DMS 273 (cell line): ENCODE measurements around the gene IGSF3.

Source experiments
- DNase-seq: peaks from one replicate; lab custom pipeline; 2025; ENCODE audit not compliant: unreplicated experiment; lab: John Stamatoyannopoulos, UW

IGSF3 gene

DNA sequence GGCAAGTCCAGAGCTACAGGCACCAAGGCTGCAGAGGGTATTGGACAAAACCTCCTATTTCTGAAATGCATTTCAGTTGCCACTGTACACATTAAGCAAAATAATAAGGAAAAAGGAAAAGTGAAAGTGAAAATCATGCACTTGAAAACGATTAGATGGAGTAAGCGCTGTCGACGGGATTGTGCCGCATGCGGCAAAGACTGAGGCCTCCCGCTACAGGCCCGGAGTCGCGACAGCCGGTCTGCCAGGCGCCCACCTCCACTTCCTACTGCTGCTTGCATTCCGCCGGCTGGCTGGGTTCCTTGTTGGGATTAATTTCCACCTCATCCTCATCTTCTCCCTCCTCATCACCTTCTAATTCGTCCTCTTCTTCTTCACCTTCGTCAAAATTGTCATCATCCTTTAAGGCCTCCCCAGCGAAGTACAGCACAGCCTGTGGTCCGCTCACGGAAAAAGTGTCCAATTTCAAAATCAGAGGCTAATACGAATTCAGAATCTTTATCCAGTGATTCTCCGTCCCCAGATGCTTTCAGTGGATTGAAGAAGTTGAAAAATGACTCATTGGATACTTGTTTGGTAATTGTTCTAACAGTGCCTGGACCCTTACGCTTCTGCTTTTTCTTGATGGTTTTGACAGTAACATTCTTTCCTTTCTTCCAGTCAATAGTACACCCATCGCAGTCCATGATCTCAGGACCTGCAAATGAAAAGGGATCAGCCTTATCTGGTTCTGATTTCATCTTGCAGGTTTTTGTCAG is 134.7 kb downstream of the IGSF3 start:
- DNase-seq, result no peak

DNA sequence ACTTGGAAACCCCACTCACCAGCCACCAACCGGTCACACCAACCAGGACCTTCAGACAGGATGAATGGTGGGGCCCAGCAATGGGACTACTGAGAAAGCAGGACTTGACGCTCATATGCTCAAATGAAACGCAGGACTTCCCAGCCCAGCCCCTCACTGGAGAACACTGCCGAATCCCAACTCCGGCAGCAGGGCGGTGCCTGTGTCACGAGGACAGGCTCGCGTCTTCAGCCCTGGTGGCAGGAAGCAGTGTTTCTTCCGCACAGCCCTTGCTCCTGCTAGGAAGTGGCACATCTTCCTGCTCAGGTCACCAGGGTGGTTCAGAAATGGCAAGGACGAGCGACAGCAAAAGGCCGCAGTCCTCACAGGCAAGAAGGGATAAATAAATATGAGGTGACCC is 135.6 kb downstream of the IGSF3 start:
- DNase-seq, result no peak

DNA sequence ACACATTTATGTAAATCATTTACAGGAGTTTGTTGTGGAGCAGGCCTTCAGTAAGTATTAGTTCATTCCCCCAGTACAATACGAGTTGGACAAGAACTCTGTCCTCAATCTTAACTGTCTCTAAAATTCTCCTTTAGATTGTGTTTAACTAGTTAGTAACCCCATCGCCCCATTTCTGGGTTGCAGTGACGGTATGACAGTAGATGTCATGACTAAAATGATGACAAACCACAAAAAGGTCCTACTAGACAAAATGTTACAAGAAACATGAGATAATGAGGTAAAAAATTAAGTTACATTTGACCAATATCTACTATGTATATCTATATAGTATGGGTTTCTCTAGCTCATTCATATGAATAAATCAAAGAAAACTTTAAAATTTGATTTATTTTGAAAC is 137.9 kb downstream of the IGSF3 start:
- DNase-seq, result no peak

DNA sequence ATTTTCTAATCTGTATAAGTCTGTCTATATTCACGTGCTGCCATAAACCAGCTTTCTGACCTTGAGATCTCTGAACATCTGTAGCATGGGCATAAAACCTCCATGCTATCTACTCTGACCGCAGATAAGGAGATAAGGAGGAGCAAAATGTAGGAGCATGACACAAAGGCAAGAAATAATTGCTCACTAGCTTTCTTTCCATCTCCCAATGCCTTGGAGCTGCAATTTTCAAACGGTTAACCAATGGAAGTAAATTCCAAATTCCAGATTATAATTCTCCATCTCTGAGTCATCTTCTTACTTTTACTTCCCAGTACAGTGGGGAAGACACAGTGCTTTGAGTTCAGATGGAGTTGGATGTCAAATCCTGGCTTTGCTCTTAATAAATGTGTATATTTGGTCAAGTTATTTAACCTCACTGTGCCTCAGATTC is 138.3 kb downstream of the IGSF3 start:
- no peak for DNase-seq

DNA sequence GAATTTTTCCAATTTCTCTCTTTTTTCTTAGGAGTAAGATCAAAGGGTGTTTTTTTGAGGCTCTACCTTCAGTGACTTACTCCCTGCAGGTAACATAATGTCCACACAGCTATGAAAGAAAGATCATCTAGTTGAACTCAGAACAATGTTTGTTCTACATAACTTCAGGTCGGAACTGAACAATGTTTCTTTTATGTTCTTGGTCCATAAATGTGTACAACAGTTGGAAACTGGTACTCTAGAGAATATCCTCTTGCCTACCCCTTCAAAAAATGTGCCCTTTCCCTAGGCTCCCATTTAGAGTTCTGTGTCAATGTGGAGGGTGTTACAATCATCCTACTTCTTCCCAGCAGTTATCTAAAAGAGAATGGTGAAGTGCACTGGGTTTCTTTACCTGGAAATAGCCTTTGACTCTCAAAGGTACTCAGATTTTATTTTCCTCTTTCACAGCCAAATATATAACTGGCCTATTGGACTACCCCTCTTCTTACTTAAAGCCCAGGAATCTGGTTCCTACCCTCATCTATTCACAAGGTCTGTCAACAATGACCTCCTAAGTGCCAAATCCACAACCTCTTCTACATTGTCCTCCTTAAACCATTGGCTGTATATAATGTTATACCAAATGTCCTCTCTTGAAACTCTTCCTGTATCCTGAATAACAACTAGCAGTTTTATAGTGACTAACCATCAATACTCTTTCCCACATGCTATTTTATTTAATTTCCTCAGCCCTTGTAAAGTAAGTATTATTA is 139.0 kb downstream of the IGSF3 start:
- no peak for DNase-seq

DNA sequence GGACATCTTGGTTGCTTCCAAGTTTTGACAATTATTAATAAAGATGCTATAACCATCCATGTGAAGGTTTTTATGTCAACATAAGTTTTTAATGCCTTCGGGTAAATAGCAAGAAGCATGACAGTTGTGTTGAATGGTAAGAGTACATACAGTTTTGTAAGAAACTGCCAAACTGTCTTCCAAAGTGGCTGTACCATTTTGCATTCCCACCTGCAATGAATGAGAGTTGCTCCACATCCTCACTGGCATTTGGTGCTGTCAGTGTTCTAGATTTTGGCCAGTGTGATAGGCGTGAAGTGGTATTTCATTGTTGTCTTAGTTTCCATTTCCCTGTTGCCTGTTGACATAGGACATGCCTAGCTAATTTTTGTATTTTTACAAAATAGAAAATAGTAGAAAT is 142.1 kb downstream of the IGSF3 start:
- DNase-seq, result no peak
